Activated effector memory CD4-positive, alpha-beta T cell treated with anti-CD3 and anti-CD28 coated beads, Interleukin-2, amount 50 U/mL, for 16 hours (primary cell): ENCODE results near the gene DYDC1.
"Not testable (repeated sequence)": the region's sequence is repeated elsewhere in the genome, so short reads cannot be mapped to it uniquely, and the experiment has no call there.

ENCODE experiments used
- DNase-seq: peaks from one replicate; pipeline ENCODE4 v3.0.0-alpha.2; 2020

DYDC1 gene

DNA sequence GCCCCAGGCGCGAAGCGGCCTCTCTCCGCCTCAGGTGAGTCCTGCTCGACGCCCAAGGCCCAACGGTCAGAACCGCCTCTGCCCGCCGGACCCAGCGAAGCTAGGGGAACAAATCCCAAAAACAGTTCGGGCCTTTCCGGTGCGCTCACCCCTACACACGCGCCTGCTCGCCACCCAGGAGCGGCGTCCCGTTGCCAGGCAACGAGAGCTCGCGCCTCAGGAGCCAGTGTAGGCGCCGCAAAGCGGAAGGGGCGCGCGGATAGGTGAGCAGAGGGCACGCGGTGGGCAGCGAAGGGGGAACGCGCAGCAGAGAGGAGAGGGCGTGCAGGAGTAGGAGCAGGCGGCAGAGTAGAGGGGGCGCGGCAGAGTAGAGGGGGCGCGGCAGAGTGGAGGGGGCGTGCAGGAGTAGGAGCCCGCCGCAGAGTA is at the start of gene DYDC1, which contains the start of gene DYDC2:
Gene DYDC1 (minus strand): TSS at position 193 of the 426 bp plus-strand sequence. CDS start 4,154 bp downstream, outside the sequence.
Gene DYDC2 (plus strand): TSS at position 219 of the 426 bp plus-strand sequence. CDS start 5,663 bp downstream, outside the sequence.
- no peak for DNase-seq

DNA sequence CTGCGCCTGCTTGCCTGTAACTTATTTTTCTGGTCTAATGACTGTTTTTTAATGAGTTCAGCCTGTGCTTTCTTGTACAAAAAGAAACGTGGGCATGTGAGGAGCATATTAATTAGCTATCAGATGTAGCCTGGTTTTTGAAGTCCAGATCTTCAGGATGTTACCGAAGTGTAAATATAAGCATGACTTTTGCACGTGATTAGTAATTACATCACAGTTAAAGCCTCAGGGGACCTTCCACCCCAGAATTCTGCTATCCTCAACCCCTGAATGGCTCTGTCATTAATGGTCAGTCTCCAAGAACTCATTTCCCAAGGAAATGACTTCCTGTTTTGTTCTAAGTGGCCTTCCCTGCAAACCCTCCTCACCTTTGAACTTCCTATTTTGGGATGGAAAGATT is 49.6 kb upstream of the DYDC1 start:
- no peak for DNase-seq

DNA sequence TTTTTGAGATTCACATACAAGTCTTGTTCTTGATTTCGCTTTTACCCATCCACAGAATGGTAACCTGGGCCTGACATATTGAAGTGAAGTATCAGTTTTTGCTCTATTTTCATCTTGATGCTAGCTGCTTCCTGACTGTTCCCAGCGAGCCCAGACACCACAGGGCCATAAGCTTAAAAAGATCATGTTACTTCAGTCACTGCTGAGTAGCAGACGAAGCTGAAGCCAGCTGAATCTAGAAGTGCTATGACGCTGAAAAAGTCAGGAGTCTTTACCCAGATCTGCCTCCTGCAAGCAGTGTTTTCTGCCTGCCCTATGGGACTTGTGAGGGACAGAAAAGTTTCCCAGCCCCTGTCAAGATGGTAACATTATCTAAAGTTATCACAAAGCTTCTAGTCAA is 49.1 kb upstream of the DYDC1 start:
- DNase-seq, result no peak

DNA sequence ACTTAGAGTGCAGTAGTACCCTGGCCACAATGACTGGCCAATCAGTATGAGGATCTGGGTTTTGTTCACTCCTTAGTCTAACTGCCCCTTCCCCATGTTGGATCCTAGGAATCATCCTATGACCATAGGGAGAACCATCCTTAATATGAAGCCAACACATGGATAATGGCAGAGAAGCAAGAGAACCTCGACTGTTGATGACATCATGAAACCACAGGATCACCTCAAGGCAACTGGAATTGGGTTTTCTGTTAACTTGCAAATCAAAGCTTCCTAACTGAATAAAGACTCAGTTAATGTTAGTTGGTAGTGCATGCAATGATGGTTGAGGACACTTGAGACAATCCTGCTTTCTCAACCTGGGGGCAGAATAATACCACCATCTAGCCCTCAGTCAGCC is 48.5 kb upstream of the DYDC1 start:
- no peak for DNase-seq

DNA sequence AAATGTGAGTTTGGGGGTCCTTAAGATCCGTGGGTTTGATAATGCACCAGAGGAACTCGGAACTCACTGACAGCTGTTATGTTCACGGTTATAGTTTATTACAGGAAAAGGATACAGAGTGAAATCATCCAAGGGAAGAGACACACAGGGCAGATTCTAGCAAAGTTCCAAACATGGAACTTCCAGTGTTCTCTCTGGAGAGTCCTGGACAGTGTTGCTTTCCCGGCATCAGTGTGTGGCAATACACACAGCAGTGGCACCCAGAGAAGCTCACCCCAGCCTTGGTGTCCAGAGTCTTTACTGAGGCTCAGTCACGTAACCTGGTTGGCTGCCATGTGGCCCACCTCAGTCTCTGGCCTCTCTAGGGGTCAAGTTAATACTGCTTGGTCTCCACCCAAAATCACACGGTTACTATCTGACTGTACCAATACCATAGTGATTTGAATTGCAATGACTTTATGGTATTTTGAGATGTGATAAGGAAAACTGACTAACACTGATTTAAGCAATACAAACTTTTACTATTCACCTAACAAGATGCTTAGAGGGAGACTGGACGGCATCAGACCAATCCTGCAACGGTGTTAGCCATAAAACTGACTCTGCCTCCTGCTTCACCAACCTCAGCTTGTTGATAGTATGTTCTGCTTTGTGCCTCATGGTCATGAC is 43.7 kb upstream of the DYDC1 start:
- no peak for DNase-seq

DNA sequence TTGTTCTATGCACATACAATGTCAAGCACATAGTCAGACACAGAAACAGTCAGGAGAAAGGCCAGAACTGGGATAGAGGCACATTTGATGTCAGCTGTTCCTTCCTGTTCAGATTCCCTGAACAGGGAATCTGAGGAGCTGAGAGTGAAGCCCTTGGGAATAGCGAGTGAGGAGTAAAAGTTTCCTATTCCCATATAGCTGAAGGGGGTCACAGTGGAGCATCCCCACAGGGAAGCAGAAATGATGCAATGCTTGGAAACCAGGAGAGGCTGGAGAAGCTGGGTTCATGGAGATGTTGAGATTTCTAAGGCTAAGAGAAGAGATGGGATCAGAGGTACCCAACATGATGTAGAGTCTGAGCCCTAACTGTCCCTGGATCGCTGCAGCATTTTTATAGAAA is 40.5 kb upstream of the DYDC1 start:
- DNase-seq, result no peak

DNA sequence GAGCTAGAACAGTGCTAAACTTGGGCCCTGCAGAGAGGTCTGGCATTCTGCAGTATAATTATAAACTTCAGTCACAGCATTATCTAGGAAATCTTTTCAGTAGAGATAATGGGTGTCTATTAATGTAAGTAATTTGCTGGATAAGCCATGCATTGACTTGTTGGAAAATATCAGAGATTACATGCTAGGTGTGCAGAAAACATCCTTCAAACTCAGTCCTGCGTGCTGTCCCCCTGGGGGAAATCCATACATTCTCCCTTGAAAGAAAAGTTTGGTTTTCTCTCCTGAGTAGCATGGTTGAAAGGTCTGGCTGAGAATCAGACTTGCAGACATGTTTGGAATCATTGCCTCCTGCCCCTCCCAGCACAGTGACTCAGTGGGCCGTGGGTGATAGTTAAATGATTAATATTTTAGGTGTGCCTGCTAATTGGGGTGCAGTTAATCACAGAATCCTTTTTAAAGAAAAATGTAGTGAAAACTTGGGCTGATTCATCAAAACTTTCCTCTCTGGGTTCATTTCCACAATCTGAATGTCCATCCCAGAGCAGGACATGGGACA is 37.9 kb upstream of the DYDC1 start:
- no peak for DNase-seq

DNA sequence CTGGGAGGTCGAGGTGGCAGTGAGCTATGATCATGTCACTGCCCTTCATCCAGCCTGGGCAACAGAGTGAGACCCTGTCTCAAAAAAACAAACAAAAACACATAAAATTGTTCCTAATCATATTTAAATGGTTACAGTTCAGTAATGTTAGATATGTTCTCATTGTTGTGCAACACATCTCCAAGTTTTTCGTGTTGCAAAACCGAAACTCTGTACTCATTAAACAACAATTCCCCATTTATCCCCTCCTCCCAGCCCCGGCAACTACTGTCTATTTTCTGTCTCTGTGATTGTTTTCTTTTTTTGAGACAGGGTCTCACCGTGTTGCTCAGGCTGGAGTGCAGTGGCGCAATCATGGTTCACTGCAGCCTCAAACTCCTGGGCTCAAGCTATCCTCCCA is 35.7 kb upstream of the DYDC1 start:
- no peak for DNase-seq

DNA sequence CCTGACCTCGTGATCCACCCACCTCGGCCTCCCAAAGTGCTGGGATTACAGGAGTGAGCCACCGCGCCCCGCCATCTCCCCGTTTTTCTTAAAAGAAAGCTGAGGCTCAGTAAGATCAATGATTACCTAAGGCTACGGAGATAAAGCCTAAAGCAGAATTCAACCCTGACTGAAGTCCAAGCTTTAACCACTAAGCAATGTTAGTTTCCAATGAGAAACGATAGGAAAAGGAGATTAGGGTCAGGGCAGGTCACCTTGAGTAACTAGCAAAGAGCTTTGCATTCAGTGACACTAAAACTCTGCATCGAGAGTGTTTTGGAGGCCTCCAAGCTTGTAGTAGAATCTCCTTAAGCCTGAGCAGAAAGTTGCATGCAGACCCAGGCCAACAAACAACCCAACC is 34.2 kb upstream of the DYDC1 start:
- no peak for DNase-seq

DNA sequence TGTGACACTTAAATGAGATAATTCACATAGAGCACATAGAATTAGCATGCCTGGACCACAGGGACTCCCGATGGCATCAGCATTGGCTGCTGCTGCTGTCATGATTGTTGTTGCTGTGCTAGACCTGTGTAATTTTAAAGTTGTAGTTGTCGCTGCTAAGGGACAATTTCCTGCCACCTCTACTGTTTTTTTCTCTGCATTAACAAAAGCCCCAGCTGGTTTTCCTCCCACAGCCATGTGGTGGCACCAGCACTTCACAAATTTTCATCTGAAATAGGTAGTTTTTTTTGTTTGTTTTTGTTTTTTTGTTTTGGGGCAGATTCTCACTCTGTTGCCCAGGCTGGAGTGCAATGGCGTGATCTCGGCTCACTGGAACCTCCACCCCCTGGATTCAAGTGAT is 26.4 kb upstream of the DYDC1 start:
- peak; percentile 65 for DNase-seq

DNA sequence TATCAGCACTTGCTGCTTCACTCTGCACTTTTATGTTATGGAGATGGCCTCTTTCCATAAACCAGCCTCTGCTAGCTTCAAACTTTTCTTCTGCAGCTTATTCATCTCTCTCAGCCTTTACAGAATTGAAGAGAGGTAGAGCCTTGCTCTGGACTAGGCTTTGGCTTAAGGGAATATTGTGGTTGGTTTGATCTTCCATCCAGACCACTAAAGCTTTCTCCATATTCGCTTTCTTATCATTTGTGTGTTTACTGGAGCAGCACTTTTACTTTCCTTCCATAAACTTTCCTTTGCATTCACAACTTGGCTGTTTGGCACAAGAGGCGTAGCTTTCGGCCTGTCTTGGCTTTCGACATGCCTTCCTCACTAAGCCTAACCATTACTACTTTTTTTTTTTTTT is 23.6 kb upstream of the DYDC1 start:
- DNase-seq, result no peak

DNA sequence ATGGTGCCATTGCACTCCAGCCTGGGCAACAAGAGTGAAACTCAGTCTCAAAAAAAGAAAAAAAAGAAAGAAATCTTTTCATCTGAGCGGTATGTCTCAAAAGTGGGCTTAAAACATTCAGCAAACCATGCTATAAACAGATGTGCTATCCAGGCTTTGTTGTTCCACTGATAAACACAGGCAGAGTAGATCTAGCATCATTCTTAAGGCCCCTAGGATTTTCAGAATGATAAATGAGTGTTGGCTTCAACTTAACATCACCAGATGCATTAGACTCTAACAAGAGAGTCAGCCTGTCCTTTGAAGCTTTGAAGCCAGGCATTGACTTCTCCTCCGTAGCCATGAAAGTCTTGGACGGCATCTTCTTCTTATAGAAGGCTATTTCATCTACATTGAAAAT is 23.1 kb upstream of the DYDC1 start:
- no peak for DNase-seq

DNA sequence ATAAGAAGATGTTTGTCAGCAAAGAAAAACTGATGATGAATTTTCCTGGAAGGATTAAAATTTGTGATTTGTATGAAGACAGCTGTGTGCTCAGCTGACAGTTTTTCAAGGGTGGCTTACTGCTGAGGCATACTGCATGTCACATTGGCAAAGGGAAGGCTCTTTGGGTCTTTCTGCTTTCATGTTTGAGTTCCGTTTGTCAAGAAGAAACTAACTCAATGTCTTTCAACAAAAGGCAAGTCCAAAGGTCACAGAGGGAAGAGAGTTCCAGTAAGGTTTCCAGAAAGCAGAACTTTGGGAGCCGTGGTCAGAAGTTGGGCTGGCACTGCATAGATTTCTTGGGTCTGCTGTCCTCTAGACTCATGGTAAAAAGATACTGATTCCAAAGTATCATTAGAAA is 16.9 kb upstream of the DYDC1 start:
- no peak for DNase-seq

DNA sequence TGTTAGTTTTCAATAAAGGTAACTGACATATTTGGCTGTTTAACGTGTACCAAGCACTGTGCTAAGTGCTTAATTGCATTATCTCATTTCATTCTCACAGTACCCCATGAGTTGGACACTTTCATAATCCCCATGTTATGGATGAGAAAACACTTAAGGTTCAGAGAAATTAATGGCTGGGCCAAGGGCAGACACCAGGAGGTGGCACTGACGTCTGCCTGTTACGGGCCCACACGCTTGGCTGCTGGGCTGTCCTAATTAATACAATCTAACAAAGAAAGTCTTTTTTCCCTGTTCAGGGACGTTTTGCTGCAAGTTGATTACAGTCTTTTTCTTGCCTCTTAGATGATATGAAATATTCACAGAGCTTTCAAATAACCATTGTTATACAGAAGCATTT is 16.1 kb upstream of the DYDC1 start:
- no peak for DNase-seq

DNA sequence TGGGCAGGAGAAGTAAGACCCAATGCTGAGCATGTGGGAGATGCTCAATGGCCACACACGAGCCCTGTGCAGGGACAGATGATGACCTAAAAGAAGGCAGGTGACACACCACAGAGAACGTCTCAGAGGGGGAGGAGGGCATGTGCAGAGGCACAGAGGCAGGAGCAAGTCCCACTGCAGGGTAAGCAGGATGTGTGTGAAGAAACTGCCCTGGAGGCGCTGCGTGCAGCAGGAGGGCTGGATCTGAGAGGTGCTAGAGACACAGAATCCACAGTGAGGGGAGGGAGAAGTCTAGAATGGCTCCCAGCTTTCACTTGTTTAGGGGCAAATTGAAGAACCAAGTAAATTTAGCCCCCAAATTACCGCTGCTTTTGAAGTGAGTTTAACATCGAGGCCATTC is 14.9 kb upstream of the DYDC1 start:
- no peak for DNase-seq

DNA sequence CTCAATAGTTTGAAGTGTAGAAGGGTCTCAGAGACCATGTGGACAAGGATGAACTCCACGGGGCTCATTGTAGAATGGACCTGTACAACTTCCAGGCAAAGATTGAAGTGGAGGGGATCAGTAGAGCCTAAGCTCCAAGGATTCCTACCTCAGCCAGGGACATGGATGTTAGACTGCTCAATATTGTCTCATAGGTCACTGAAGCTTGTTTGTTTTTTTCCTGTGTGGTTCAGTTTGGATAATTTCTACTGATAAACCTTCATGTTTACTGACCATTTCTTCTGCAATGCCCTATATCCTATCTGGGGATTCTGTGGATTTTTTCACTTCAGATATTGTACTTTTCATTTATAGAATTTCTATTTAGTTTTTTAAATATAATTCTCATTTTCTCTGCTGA is 9.0 kb upstream of the DYDC1 start:
- no peak for DNase-seq

DNA sequence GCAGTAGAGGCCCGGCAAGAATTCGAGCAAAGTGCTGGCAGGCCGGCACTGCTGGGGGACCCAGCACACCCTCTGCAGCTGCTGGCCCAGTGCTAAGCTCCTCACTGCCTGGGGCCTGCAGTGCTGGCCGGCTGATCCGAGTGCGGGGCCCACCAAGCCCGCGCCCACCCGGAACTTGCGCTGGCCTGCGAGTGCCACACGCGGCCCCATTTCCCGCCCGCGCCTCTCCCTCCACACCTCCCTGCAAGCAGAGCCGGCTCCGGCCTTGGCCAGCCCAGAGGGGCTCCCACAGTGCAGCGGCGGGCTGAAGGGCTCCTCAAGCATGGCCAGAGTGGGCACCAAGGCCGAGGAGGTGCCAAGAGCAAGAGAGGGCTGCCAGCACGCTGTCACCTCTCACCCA is 3.1 kb upstream of the DYDC1 start:
- DNase-seq, result no peak

DNA sequence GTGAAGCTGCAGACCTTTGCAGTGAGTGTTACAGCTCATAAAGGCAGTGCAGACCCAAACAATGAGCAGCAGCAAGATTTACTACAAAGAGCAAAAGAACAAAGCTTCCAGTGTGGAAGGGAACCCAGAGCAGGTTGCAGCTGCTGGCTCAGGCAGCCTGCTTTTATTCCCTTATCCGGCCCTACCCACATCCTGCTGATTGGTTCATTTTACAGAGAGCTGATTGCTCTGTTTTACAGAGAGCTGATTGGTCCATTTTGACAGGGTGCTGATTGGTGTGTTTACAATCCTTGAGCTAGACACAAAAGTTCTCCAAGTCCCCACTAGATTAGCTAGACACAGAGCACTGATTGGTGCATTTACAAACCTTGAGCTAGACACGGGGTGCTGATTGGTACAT is 2.4 kb upstream of the DYDC1 start:
- DNase-seq, result not testable (repeated sequence)

DNA sequence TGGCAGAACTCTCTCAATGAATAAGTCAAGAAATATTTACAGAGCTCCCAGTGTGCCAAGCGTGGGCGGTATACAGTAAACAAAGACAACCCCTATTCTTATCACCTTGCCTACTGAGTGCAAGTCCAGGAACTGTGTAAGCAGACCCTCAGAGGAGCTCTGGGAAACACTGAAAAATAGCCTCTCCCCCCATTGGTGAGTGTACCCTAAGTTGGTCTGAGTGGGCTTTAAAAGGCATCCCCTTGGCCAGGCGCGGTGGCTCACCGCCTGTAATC is 1.2 kb upstream of the DYDC1 start:
- no peak for DNase-seq

DNA sequence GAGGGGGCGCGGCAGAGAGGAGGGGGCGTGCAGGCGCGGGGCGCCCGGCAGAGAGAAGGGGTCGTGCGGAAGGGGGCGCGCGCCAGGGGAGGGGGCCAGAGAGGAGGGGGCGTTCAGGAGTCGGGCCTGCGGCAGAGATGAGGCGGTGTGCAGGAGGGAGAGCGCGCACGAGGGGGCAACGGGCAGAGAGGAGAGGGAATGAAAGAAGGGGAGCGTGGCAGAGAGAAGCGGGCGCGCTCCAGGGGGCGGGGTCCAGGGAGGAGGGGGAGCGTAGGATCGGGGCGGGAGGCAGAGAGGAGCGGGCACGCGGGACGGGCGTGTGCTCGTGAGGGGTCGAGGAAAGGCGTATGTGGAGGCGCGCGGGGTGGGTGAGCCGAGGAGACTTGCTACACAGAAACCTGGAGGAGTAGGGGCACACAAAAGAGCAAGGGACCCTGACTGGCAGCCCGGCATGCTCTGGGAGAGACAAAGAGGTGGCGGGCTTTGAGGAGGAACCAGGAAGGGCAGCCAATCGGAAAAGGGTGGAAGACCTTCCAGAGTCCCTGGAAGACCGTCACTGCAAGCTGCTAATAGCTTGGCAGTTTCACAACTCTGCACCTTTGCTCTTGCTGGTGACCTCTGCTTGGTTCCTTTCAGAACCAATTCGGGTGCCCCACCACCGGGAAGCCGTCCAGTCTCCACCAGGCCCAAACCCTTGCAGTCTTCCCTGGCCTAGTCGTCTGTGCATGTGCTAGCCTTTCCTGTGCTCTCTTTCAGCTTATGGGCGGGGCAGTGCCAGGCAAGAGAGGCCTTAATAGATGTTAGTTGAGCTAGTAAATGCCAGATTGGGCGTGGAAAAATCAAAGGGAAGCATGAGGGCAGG is 665 bp upstream of the DYDC1 start:
- DNase-seq, result no peak

DNA sequence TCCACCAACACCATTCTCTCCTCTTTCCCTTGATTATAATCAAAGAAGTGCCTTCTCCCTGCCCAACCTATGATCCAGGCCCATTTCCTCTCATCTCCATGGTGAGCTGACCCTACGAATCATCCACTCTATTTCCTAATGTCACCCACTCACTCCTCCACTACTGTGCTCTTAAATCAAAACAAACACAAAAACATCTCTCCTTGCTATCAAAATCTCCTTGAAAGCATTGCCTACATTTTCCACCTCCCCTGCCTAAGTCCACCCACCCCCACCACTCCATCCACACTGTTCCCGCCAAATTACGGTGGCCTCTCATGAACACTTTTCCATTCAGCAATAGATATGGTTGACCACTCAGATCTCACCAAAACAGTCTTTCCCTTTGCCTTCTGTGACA is 5.3 kb downstream of the DYDC1 start:
- no peak for DNase-seq

DNA sequence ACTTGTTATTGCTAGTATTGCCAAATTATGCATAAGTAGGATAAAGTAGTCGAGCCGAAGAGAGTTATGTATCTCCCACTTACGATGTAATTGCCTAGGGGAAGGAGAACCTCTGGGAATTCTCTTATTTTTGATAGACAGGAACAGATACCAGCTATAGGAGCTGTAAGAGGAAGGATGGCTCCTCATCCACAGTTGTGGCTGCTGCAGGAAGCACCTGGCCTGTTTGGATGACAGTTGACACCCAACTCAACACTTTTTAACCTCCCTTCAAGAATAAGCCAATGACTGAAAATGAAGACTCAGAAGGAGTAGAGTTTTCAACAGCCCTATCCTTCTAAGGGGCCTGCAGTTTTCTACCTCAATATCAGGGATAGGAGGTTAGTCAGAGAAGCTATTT is 6.3 kb downstream of the DYDC1 start:
- DNase-seq, result no peak

DNA sequence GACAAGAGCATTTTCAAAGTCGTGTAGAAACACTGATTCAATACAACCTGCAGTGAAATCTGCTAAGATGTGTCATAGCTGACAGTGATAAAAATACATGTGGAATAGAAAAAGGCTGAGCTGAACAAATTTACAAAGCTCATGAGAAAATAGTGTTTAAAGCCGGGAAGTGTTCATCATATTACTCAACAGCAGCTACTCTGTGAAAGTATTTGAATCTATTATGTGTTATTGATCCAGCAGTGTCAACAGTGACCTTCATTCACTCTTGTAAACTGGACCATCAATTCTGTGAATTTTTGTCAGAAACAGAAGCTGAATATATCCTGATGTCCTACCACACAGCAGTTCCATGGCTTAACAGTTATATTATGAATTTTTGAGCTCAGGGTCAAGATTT is 11.6 kb downstream of the DYDC1 start:
- DNase-seq, result no peak

DNA sequence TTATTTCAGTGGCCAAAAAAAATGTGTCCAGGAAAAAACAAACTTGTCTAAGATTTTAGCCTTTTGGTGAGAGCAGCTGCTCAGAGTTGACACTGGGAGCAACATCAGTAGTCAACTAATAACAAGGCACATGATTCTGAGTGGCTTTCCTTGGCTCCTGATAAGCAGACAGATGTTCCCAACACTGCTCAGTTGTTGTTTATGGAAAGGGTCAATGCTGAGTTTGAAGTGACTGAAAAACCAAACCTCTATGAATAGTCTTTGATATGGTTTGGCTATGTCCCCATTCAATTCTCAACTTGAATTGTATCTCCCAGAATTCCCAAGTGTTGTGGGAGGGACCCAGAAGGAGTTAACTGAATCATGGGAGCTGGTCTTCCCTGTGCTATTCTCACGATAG is 12.3 kb downstream of the DYDC1 start:
- no peak for DNase-seq
